GM23338 (cell line): ENCODE measurements around the gene DMRTA2. TPM values are rescaled to one million over a fixed set of nuclear protein-coding genes. Genes with fewer than 3 reads are reported as not detected.
A peak's percentile ranks its signal among the peaks of the same experiment; 100 is the strongest.

ENCODE experiments used
- ATAC-seq: fragments of 200-7000 bp; cut with Tn5 transposase; 3 replicates; pipeline ENCODE4 v1.9.1; 2020
- DNase-seq: peaks from one replicate; pipeline ENCODE4 v3.0.0-alpha.2; 2015; ENCODE audit warnings: low spot score
- H2AFZ ChIP-seq: fragments of 200-600 bp; sonication (generic); 2 replicates; pipeline ENCODE4 v1.8.0; 2016; ENCODE audit warnings: antibody characterized with exemption, mild to moderate bottlenecking, moderate library complexity
- H3F3A ChIP-seq: fragments of 200-600 bp; sonication (generic); replicated peaks from 2 replicates; pipeline ENCODE4 v1.8.0; 2017; ENCODE audit warnings: antibody characterized with exemption, mixed run types, low read depth
- H3K27ac ChIP-seq: fragments of 200-600 bp; sonication (generic); 2 replicates; pipeline ENCODE4 v1.6.1; 2016; ENCODE audit warnings: low read depth
- H3K27me3 ChIP-seq: fragments of 200-600 bp; sonication (generic); 2 replicates; pipeline ENCODE4 v1.8.0; 2016; ENCODE audit warnings: mild to moderate bottlenecking, mixed run types, moderate library complexity; ENCODE audit not compliant: insufficient read depth
- H3K36me3 ChIP-seq: fragments of 200-600 bp; sonication (generic); 2 replicates; pipeline ENCODE4 v1.8.0; 2016; ENCODE audit warnings: mild to moderate bottlenecking; ENCODE audit not compliant: insufficient read depth
- H3K4me1 ChIP-seq: fragments of 200-600 bp; sonication (generic); 2 replicates; pipeline ENCODE4 v1.8.0; 2016; ENCODE audit warnings: mild to moderate bottlenecking, moderate library complexity; ENCODE audit not compliant: insufficient read depth
- H3K4me2 ChIP-seq: fragments of 200-600 bp; sonication (generic); 2 replicates; pipeline ENCODE4 v1.7.1; 2017; ENCODE audit warnings: mixed run types
- H3K4me3 ChIP-seq: fragments of 200-600 bp; sonication (generic); 2 replicates; pipeline ENCODE4 v1.6.1; 2016; ENCODE audit warnings: mixed run types
- H3K79me2 ChIP-seq: fragments of 200-600 bp; sonication (generic); replicated peaks from 2 replicates; pipeline ENCODE4 v1.8.0; 2017; ENCODE audit warnings: mild to moderate bottlenecking; ENCODE audit not compliant: insufficient read depth
- H3K9me2 ChIP-seq: fragments of 200-600 bp; sonication (generic); 2 replicates; pipeline ENCODE4 v1.8.0; 2017; ENCODE audit not compliant: insufficient read depth
- H4K20me1 ChIP-seq: fragments of 200-600 bp; sonication (generic); replicated peaks from 2 replicates; pipeline ENCODE4 v1.8.0; 2017; ENCODE audit warnings: mild to moderate bottlenecking; ENCODE audit not compliant: insufficient read depth
- H3K27ac Mint-ChIP-seq: 2 replicates; pipeline ENCODE4 v1.8.0; 2020; ENCODE audit warnings: inconsistent platforms, mild to moderate bottlenecking, moderate library complexity, mixed read lengths
- H3K27me3 Mint-ChIP-seq: 3 replicates; pipeline ENCODE4 v1.8.0; 2022; ENCODE audit warnings: low read depth, mild to moderate bottlenecking, moderate library complexity, mixed read lengths, inconsistent platforms; ENCODE audit not compliant: insufficient read depth, poor library complexity
- H3K36me3 Mint-ChIP-seq: 3 replicates; pipeline ENCODE4 v1.8.0; 2021; ENCODE audit warnings: low read depth, mild to moderate bottlenecking, inconsistent platforms, moderate library complexity, mixed read lengths
- H3K4me1 Mint-ChIP-seq: 3 replicates; pipeline ENCODE4 v1.8.0; 2020; ENCODE audit warnings: mild to moderate bottlenecking, inconsistent platforms, mixed read lengths
- H3K4me3 Mint-ChIP-seq: 3 replicates; pipeline ENCODE4 v1.8.0; 2021; ENCODE audit warnings: moderate library complexity, mild to moderate bottlenecking, inconsistent platforms, mixed read lengths
- H3K9me3 Mint-ChIP-seq: 3 replicates; pipeline ENCODE4 v1.8.0; 2020; ENCODE audit warnings: moderate library complexity, mild to moderate bottlenecking, inconsistent platforms, mixed read lengths
- CREB1 ChIP-seq: fragments of 250-450 bp; sonication (Bioruptor Pico); IDR thresholded peaks from 2 replicates; pipeline ENCODE4 v1.5.0; 2020; ENCODE audit warnings: low read depth, mild to moderate bottlenecking, moderate library complexity
- CTCF ChIP-seq, 2 experiments: fragments of 200-600 bp in 1 of 2; sonication (generic) in 1 of 2; conservative IDR thresholded peaks; 2 replicates each; pipeline versions ENCODE4 v1.5.1 to v1.6.1; 2016 to 2017; ENCODE audit warnings: antibody characterized with exemption in 2 of 2, low read depth in 2 of 2, mild to moderate bottlenecking in 2 of 2, moderate library complexity in 1 of 2
- EZH2 ChIP-seq: fragments of 200-600 bp; sonication (generic); IDR thresholded peaks from one replicate; pipeline ENCODE4 v1.8.0; 2017; ENCODE audit warnings: antibody characterized with exemption, mild to moderate bottlenecking, low read depth; ENCODE audit not compliant: unreplicated experiment
- EZH2phosphoT487 ChIP-seq: fragments of 200-600 bp; sonication (generic); IDR thresholded peaks from one replicate; pipeline ENCODE4 v1.8.1; 2018; ENCODE audit warnings: antibody characterized with exemption; ENCODE audit not compliant: unreplicated experiment
- POLR2AphosphoS5 ChIP-seq: IDR thresholded peaks from 2 replicates; pipeline ENCODE4 v1.6.1; 2016; ENCODE audit warnings: antibody characterized with exemption, low read depth
- REST ChIP-seq: IDR thresholded peaks from one replicate; pipeline ENCODE4 v1.6.1; 2018; ENCODE audit warnings: antibody characterized with exemption; ENCODE audit not compliant: unreplicated experiment
- STAT1 ChIP-seq: IDR thresholded peaks from one replicate; pipeline ENCODE4 v1.6.1; 2016; ENCODE audit warnings: antibody characterized with exemption; ENCODE audit not compliant: unreplicated experiment
- ZNF114 ChIP-seq: fragments of 250-450 bp; sonication (Bioruptor Pico); IDR thresholded peaks from 2 replicates; pipeline ENCODE4 v1.5.0; 2020; ENCODE audit warnings: mild to moderate bottlenecking, moderate library complexity
- ZNF331 ChIP-seq: fragments of 250-450 bp; sonication (Bioruptor Pico); IDR thresholded peaks from 2 replicates; pipeline ENCODE4 v1.5.0; 2020; ENCODE audit warnings: low read depth, mild to moderate bottlenecking, moderate library complexity
- polyA plus RNA-seq: library from polyadenylated mRNA; unstranded; fragments of >200 nt; fragmentation: Nextera tagmentation; extraction: Ambion mirVana; gene quantifications from 2 replicates; pipeline ENCODE4 v1.2.1, GENCODE V29; 2016
- total RNA-seq: library from RNA; depleted of rRNA; stranded (reverse); fragments of >200 nt; shearing (Covaris generic); gene quantifications from 2 replicates; pipeline ENCODE4 v1.2.3, GENCODE V29; 2014

Gene DMRTA2
- total and polyA plus RNA-seq, 2 experiments from 2014 or later = 0.07 TPM; not detected in 1

GRCh38 chr1:50419907-50420677, 3.2 kb downstream of the DMRTA2 start:
- no peaks in the 10 kb centered on the region for H3K79me2 ChIP-seq
- no peak overlapping the region for H3K27ac Mint-ChIP-seq
- peak; percentile 43 for DNase-seq

GRCh38 chr1:50419192-50419906, 3.9 kb downstream of the DMRTA2 start:
- Mint-ChIP-seq H3K4me1 (peaks cover 52% of the 10 kb centered on the region), H3K4me3 (peak overlapping the region; percentile 56; the same call in 1 of the 3 replicates), H3K36me3 (peaks cover 4% of the 10 kb centered on the region; the same call in 1 of the 3 replicates), H3K27me3 (peaks cover 96% of the 10 kb centered on the region), H3K27ac (no peak overlapping the region), H3K9me3 (peaks cover 11% of the 10 kb centered on the region)
- TF ChIP-seq CREB1 (CRISPR knock-in tag) (no peak), EZH2phosphoT487 (peak; percentile 98), CTCF (conservative IDR thresholded peaks at IDR 0.05; ENCODE audit: low read depth in 2 of 2) (peak in 1 of 2 experiments; percentile 34; a peak in 1 of 4 replicates), STAT1 (no peak), EZH2 (peak; percentile 97), ZNF114 (CRISPR knock-in tag) (no peak), REST (no peak), POLR2AphosphoS5 (no peak), ZNF331 (CRISPR knock-in tag) (no peak)
- Histone ChIP-seq H3K79me2 (no peaks in the 10 kb centered on the region), H2AFZ (peak overlapping the region; percentile 28; the same call in 1 of the 2 replicates), H3F3A (0 out of 2 replicates have a peak, but pooled peaks cover 9% of the 10 kb centered on the region), H4K20me1 (peaks cover 26% of the 10 kb centered on the region), H3K27ac (no peak overlapping the region), H3K9me2 (no peaks in the 10 kb centered on the region), H3K36me3 (no peaks in the 10 kb centered on the region), H3K4me1 (peaks cover 26% of the 10 kb centered on the region), H3K4me3 (peak overlapping the region; percentile 36; the same call in 1 of the 2 replicates), H3K27me3 (peaks cover 100% of the 10 kb centered on the region), H3K4me2 (peak overlapping the region; percentile 55; the same call in 1 of the 2 replicates)
- DNase-seq (peak; percentile 72), ATAC-seq (peak; percentile 3)

More at GRCh38 chr1:50419907-50420677, 3.2 kb downstream of the DMRTA2 start:
- H3K36me3 Mint-ChIP-seq = peaks cover 4% of the 10 kb centered on the region; the same call in 2 of the 3 replicates
- H3K9me3 Mint-ChIP-seq = peaks cover 11% of the 10 kb centered on the region
- H3K4me1 Mint-ChIP-seq = peaks cover 59% of the 10 kb centered on the region
- no peaks in the 10 kb centered on the region for H3K9me2 ChIP-seq
- peaks cover 31% of the 10 kb centered on the region for H3K4me1 ChIP-seq
- H3F3A ChIP-seq = 0 out of 2 replicates have a peak, but pooled peaks cover 9% of the 10 kb centered on the region
- peaks cover 100% of the 10 kb centered on the region for H3K27me3 ChIP-seq
- peak overlapping the region; percentile 56 for H3K4me3 Mint-ChIP-seq
- TF ChIP-seq EZH2phosphoT487 (peak; percentile 23), ZNF114 (CRISPR knock-in tag) (no peak), EZH2 (peak; percentile 100)
- no peak for ATAC-seq
- peaks cover 32% of the 10 kb centered on the region for H4K20me1 ChIP-seq
- H3K27me3 Mint-ChIP-seq = peaks cover 96% of the 10 kb centered on the region
- peak overlapping the region; percentile 93 for H3K4me2 ChIP-seq
- peak overlapping the region; percentile 51 for H3K4me3 ChIP-seq
- no peaks in the 10 kb centered on the region for H3K36me3 ChIP-seq
- H2AFZ ChIP-seq = peak overlapping the region; percentile 80
- H3K27ac ChIP-seq = no peak overlapping the region
